HFF-Myc (cell line): ENCODE measurements around the gene CDKAL1.

Source experiments
- DNase-seq: peaks from one replicate; pipeline ENCODE4 v3.0.0-alpha.2; 2011; ENCODE audit warnings: low read depth; ENCODE audit errors: extremely low read depth
- H3K4me3 ChIP-seq: replicated peaks from 2 replicates; pipeline ENCODE4 v1.5.1; 2011; ENCODE audit warnings: low read depth, mild to moderate bottlenecking, control low read depth, low read length
- CTCF ChIP-seq: IDR thresholded peaks from 2 replicates; pipeline ENCODE4 v1.5.1; 2012; ENCODE audit warnings: mild to moderate bottlenecking, low read depth, low read length, control low read depth; ENCODE audit errors: missing control alignments

Gene CDKAL1

DNA sequence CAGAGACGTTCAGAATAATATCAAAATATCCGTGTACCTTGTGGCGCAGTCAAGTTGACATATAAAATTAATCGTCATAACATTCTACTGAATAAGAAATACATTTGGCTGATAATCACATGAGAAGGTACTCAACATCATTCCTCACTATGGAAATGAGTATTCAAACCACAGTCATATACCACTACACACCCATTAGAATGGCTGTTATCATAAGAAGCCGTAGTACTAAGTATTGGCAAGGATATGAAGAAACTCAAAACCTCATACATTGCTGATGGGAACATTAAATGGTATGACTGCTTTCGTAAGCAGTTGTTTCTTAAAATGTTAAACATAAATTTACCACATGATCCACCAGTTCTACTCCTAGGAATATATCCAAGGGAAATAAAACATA lies 244.7 kb downstream of the CDKAL1 start:
- no peak overlapping the region for H3K4me3 ChIP-seq
- no peak for DNase-seq
- TF ChIP-seq CTCF: no peak

DNA sequence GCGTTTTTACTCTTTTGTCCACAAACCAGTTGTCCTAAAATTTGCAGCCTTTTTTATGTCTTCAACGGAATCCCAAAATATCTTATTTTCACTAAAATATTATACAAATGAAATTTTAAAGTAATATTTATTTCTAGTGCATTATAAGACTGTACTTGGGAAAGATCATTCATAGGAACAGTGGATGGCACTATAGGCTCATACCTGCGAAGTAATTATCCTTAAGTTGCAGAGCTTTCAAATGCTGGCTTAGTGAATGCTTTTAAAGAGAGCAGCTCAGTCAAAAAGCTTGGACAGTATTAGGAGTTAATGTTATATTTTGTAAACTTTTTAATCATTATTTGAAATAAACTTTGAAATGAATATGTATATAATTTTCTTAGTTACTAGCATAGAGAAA lies 254.9 kb downstream of the CDKAL1 start:
- DNase-seq: no peak
- no peak for TF ChIP-seq CTCF
- H3K4me3 ChIP-seq: no peak overlapping the region

DNA sequence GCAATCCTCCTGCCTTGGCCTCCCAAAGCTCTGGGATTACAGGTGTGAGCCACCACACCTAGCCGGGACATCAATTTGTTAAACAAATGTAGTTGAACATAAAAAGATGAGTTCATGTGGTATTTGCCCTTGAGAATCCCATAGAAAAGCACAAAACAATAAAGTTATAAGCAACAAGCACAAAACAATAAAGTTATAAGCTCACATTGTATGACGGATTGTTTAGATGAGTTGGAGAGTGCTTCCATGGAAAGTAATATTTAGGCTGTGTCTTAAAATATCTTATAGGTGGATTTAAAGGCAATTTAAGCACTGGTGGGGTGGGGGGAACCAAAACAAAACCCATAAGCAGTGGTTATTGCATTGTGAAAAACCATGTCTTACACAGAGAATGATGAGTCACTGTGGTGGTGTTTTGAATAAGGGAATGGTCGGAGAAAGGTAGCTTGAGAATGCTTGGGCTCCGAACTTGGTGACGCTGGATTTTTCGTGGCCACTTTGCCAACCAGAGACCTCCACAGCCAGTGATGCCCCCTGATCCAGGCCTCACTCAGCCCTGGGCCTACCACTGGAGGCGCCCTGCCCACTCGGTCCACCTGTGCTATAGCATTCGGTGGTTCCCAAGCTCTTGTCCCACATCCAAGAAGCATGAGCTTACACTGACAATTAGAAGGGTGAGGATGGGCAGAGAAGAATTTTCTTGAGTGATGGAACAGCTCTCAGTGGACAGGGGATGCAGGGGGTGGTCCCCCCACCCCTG lies 256.0 kb downstream of the CDKAL1 start:
- no peak overlapping the region for H3K4me3 ChIP-seq
- DNase-seq: no peak
- TF ChIP-seq CTCF: no peak

- H3K4me3 ChIP-seq: no peak overlapping the region
- TF ChIP-seq CTCF: no peak
- no peak for DNase-seq
Measured at GRCh38 chr6:20791074-20791473, 256.8 kb downstream of the CDKAL1 start.

- no peak for TF ChIP-seq CTCF
- no peak overlapping the region for H3K4me3 ChIP-seq
- DNase-seq: peak; percentile 25
Measured at GRCh38 chr6:20791944-20792343, 257.7 kb downstream of the CDKAL1 start.

- no peak for TF ChIP-seq CTCF
- no peak for DNase-seq
- no peak overlapping the region for H3K4me3 ChIP-seq
Measured at GRCh38 chr6:20793174-20793573, 258.9 kb downstream of the CDKAL1 start.

DNA sequence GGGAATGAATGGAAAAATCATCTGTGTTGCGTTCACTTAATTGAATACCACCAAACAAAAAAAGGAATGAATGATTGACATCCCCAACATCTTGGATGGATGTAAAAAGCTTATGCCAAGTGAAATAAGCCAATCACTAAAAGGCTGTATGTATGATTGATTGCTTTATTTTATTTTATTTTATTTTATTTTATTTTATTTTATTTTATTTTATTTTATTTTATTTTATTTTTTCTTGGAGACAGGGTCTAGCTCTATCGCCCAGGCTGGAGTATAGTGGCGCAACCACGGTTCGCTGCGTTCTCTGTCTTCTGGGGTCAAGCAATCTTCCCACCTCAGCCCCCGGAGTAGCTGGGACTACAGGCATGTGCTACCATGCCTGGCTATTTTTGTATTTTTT lies 263.3 kb downstream of the CDKAL1 start:
- DNase-seq: no peak
- H3K4me3 ChIP-seq: no peak overlapping the region
- no peak for TF ChIP-seq CTCF
